GM21529 (cell line): Measurements from ENCODE around the gene SHOX.
"Not testable (repeated sequence)": the region's sequence is repeated elsewhere in the genome, so short reads cannot be mapped to it uniquely, and the experiment has no call there.

ENCODE experiments used
- ATAC-seq: cut with Tn5 transposase; IDR thresholded peaks from one replicate; pipeline ENCODE4 v1.9.1; 2021; ENCODE audit not compliant: unreplicated experiment

The SHOX gene

DNA sequence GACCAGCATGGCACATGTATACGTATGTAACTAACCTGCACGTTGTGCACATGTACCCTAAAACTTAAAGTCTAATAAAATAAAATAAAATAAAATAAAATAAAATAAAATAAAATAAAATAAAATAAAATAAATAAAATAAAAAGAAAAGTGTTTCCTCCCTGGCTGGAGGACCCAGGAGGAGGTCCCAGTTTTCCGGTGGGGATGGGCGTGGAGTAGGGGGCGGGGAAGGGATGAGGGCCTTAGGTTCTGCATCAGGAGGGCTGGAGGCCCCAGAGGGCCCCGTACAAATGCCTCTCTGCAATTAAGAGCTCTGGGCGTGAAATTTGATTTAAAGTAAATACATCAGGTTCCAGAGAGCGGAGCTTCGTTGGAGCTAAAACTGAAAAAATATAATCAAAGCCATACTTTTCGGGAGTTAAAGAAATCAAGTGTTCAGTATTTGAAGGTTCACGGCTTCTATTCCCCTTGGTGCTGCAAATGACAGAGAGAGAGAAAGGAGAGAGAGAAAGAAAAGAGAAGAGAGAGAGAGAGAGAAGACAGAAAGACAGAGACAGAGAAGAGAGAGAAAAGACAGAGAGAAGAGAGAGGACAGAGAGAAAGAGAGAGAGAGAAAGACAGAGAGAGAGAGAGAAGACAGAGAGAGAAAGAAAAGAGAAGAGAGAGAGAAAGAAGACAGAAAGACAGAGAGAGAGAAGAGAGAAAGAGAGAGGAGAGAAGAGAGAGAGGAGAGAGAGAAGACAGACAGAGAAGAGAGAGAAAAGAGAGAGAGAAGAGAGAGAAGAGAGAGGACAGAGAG, 8.7 kb upstream of the SHOX start:
- no peak for ATAC-seq

GRCh38 chrX:622802-623201, 7.8 kb upstream of the SHOX start:
- not testable (repeated sequence) for ATAC-seq

- no peak for ATAC-seq
Observed at GRCh38 chrX:623268-623598, 7.4 kb upstream of the SHOX start.

DNA sequence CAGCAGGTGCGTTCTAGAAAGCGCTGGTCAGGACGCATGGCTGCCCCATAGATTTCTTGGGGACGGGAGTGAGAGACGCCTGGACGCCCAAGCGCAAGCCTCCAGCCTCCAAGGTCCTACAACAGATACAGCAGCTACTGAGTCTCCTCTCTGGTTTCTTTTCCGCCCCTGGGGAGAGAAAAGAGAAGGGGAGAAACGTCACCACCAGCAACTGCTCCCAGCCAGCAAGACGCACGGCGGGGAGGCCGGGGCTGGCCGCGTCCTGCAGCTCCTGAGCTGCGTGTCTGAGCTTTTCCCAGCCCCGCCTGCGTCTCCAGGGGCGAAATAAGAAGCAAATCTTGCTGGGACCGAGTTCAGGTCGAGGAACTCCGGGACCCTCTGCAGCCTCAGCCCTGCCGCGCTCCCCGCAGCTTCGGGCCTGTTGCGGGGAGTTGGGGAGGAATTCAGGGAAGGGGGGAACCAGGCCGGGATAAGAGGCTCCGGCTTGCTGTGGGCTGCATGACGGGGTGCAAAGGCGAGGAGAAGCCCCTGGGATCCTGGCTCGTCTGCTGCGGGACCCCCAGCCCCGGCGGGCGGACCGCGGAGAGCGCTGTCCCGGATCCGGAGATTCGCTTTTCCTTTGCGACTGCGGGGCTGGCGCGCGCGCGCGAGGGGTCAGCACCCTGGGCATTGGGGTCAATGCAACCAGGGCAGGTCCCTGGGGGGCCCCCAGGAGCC, 6.8 kb upstream of the SHOX start:
- no peak for ATAC-seq

GRCh38 chrX:625137-625691, 5.4 kb upstream of the SHOX start:
- ATAC-seq: no peak

GRCh38 chrX:626047-626446, 4.5 kb upstream of the SHOX start:
- ATAC-seq: not testable (repeated sequence)

DNA sequence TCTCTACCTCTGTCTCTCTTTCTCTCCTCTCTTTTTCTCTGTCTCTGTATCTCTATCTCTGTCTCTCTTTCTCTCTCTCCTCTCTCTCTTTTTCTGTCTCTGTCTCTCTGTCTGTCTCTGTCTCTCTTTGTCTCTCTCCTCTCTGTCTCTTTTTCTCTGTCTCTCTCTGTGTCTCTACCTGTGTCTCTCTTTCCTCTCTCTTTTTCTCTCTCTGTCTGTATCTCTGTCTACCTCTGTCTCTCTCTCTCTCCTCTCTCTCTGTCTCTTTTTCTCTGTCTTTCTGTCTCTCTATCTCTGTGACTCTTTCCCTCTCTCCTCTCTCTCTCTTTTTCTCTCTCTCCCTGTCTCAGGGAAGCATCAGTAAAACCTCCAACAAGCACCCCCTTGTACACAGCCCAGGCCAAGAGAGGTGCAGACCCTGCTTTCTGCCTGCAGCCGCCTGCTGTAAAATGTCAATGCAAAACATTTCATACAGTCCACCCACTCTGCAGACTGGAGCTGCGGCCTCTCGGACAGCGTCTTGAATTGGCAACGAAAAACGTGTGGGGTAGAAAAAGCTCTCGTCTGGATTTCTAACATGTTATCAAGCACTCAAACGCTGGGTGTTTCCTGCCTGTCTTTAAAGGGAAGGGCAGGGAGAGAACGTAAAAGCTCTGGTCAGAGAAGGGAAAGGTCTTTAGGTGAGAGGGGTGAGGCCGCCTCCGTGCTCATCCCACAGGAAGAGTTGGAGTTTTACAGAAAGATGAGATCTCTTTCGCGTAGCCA, 3.7 kb upstream of the SHOX start:
- ATAC-seq: no peak

DNA sequence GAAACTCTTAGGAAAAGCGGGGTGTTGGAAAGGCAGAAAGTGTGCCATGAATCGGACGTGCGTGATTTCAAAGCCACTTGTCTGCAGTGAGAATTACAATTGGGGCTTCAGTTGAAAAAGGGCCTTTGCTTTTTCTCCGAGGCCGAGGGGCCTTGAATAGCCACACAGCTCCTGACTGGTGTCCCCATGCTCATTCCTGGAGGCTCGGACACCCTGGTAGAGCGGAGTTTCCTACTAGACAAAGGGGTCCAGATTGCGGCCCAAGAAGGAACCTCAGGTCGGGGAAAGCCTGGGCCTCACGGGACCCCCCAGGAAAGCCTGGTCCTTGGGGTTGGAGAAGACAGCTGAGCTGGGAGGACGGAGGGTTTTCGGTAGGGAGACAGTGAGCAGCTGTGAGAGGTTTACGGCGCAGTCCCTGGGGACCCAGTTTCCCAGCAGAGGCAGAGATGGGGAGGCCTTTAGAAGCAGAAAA, 3.0 kb upstream of the SHOX start:
- no peak for ATAC-seq

- ATAC-seq: no peak
Observed at GRCh38 chrX:627995-628394, 2.6 kb upstream of the SHOX start.

DNA sequence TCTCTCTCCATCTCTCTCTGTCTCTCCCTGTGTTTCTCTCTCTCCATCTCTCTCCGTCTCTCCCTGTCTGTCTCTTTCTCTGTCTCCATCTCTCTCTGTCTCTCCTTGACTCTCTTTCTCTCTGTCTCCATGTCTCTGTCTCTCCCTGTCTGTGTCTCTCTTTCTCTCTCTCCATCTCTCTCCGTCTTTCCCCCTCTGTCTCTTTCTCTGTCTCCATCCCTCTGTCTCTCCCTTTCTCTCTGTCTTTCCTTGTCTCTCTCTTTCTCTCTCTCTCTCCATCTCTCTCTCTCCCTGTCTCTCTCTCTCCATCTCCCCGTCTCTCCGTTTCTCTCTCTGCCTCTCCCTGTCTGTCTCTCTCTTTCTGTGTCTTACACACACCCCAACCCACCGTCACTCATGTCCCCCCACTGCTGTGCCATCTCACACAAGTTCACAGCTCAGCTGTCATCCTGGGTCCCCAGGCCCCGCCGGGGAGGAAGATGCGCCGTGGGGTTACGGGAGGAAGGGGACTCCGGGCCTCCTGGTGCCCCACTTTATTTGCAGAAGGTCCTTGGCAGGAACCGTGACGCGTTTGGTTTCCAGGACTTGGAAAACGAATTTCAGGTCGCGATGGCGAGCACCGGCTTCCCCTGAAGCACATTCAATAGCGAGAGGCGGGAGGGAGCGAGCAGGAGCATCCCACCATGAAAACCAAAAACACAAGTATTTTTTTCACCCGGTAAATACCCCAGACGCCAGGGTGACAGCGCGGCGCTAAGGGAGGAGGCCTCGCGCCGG, 1.2 kb upstream of the SHOX start:
- ATAC-seq: no peak

DNA sequence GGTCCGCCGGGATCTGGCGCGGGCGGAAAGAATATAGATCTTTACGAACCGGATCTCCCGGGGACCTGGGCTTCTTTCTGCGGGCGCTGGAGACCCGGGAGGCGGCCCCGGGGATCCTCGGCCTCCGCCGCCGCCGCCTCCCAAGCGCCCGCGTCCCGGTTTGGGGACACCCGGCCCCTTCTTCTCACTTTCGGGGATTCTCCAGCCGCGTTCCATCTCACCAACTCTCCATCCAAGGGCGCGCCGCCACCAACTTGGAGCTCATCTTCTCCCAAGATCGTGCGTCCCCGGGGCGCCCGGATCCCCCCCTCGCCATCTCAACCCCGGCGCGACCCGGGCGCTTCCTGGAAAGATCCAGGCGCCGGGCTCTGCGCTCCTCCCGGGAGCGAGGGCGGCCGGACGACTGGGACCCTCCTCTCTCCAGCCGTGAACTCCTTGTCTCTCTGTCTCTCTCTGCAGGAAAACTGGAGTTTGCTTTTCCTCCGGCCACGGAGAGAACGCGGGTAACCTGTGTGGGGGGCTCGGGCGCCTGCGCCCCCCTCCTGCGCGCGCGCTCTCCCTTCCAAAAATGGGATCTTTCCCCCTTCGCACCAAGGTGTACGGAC, 482 bp upstream of the SHOX start:
- no peak for ATAC-seq

DNA sequence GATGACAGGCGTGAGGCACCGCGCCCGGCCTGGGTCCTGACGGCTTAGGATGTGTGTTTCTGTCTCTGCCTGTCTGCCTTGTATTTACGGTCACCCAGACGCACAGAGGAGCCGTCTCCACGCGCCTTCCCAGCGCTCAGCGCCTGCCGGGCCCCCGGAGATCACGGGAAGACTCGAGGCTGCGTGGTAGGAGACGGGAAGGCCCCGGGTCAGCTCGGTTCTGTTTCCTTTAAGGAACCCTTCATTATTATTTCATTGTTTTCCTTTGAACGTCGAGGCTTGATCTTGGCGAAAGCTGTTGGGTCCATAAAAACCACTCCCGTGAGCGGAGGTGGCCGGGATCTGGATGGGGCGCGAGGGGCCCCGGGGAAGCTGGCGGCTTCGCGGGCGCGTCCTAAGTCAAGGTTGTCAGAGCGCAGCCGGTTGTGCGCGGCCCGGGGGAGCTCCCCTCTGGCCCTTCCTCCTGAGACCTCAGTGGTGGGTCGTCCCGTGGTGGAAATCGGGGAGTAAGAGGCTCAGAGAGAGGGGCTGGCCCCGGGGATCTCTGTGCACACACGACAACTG, 1.3 kb downstream of the SHOX start:
- ATAC-seq: no peak

DNA sequence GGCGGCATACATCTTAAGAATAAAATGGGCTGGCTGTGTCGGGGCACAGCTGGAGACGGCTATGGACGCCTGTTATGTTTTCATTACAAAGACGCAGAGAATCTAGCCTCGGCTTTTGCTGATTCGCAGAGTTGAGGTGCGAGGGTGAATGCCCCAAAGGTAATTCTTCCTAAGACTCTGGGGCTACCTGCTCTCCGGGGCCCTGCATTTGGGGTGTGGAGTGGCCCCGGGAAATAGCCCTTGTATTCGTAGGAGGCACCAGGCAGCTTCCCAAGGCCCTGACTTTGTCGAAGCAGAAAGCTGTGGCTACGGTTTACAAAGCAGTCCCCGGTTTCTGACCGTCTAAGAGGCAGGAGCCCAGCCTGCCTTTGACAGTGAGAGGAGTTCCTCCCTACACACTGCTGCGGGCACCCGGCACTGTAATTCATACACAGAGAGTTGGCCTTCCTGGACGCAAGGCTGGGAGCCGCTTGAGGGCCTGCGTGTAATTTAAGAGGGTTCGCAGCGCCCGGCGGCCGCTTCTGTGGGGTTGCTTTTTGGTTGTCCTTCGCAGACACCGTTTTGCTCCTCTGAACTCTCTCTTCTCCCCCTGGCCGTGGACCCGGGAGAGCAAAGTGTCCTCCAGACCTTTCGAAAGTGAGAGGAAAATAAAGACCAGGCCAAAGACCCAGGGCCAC, 1.9 kb downstream of the SHOX start:
- ATAC-seq: no peak

DNA sequence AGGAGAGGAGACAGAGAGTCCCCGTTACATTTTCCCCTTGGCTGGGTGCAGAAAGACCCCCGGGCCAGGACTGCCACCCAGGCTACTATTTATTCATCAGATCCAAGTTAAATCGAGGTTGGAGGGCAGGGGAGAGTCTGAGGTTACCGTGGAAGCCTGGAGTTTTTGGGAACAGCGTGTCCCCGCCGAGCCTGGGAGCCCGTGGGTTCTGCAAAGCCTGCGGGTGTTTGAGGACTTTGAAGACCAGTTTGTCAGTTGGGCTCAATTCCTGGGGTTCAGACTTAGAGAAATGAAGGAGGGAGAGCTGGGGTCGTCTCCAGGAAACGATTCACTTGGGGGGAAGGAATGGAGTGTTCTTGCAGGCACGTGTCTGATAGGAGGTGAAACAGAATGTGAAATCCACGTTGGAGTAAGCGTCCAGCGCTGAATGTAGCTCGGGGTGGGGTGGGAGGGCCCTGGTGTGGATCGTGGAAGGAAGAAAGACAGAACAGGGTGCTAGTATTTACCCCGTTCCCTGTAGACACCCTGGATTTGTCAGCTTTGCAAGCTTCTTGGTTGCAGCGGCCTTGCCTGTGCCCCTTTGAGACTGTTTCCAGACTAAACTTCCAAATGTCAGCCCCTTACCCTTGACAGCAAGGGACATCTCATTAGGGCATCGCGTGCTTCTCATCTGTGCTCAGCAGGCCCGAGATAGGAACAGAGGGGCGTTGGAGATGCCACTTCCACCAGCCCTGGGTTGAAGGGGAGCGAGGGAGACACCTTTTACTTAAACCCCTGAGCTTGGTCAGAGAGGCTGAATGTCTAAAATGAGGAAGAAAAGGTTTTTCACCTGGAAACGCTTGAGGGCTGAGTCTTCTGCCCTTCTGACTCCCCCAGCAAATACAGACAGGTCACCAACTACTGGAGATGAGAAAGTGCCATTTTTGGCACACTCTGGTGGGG, 2.7 kb downstream of the SHOX start:
- ATAC-seq: no peak

- no peak for ATAC-seq
Observed at GRCh38 chrX:633985-634958, 3.7 kb downstream of the SHOX start.

DNA sequence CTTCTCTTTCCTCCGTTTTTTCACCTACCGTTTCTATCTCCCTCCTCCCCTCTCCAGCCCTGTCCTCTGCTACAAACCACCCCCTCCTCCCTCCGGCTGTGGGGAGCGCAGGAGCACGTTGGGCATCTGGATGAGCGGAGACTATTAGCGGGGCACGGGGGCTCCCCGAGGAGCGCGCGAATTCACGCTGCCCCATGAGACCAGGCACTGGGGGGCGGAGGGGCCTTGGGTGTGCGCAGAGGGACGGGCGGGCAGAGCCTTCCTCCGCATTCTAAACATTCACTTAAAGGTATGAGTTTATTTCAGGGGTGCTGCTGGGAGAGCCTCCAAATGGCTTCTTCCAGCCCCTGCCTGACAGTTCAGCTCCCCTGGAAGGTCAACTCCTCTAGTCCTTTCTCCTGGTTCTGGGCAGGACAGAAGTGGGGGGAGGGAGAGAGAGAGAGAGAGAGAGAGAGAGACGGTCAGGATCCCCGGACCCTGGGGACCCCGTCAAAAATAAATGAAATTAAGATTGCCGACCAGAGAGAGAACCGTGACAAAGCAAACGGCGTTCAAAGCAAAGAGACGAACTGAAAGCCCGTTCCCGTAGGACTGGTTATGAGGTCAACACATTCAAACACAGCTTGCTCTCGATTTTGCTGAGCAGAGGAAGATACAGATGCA, 5.0 kb downstream of the SHOX start:
- ATAC-seq: no peak
